Measurements from ENCODE around the gene FAM234A. TPM values are rescaled to one million over a fixed set of nuclear protein-coding genes. Genes with fewer than 3 reads are reported as not detected.

Gene FAM234A
- total RNA-seq, 1 donor from 2014 or later = 50.8 TPM

DNA sequence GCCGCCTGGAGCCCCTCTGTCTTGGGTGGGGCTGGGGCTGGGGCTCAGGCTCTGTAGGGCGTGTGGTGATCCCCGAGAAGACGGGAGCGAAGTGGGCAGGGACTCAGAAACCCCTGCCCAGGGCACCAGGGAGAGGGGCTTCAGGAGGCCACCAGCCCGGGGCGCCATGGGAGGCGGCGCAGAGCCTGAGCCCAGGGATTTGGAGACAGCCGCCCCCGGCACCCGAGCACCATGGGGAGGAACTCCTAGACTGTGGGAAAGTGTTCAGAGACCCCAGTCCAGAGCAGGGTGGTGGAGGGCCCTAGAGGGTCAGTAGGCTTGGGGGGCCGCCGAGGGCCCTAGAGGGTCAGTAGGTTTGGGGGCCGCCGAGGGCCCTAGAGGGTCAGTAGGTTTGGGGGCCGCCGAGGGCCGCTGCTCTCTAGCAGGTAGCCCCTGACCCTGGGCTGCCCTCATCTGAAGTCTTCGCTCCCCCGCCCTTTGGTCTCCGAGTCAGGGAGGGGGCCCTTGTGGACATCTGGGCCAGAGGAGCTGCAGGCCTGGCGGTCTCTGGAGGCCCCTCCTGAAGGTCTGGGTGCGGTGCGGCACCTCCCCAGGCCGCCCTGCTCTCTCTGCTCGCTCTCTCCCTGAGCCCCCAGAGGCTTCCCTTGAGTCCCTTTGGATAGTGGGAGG is 46.5 kb downstream of the FAM234A start:
- no peak for DNase-seq (ENCODE audit: low spot score)

- DNase-seq (ENCODE audit: low spot score) = no peak
Measured at GRCh38 chr16:281660-282255, 47.1 kb downstream of the FAM234A start.

DNA sequence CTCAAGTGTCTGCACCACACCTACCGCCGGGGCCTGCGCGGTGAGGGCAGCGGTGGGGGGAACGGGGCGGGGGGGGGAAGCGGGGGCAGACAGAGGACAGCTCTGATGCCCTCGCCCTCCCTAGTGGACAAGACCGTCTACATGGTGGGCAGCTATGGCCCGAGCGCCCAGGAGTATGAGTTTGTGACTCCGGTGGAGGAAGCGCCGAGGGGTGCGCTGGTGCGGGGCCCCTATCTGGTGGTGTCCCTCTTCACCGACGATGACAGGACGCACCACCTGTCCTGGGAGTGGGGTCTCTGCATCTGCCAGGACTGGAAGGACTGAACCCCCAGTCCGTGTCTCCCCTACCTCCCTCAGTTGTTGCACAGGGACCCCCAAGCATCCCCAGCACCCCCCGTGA is 47.9 kb downstream of the FAM234A start:
- DNase-seq (ENCODE audit: low spot score) = no peak

DNA sequence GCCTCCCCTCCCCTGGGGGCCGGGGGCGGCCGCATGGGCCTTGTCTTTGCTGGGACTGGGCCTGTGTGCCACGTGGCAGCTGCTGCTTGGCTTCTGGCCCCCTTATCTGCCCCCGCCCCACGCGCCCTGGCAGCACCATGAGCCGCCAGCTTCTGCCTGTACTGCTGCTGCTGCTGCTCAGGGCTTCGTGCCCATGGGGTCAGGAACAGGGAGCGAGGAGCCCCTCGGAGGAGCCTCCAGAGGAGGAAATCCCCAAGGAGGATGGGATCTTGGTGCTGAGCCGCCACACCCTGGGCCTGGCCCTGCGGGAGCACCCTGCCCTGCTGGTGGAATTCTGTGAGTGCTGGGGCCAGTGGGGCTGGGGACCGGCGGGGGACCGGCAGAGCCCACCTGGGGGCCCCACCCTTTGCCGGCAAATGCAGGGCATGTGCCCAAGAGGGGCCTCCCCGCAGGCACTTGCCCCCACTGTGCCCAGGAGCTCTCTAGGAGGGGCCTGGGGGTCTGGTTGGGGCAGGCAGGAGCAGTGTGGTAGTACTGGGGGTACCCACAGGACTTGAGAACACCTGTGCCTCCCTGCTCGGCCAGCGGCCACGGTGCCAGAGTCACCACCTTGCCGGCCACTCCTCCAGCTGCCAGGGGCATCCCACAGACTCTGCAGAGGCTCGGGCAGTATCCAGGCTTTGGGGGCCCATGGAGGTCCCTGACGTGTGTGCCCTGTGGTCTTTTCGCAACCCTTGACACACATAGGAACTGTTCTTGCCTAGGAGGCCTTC is 48.6 kb downstream of the FAM234A start, which contains the start of gene PDIA2:
Gene PDIA2, plus strand, starts transcription at position 132 of the 773 bp plus-strand sequence. Its CDS starts 6 bp downstream, at position 138.
- peak; percentile 57 for DNase-seq (ENCODE audit: low spot score)

- DNase-seq (ENCODE audit: low spot score) = no peak
Measured at GRCh38 chr16:284204-285120, 49.8 kb downstream of the FAM234A start.

GRCh38 chr16:285146-286055 is 50.8 kb downstream of the FAM234A start:
- no peak for DNase-seq (ENCODE audit: low spot score)

GRCh38 chr16:286491-287297 is 52.1 kb downstream of the FAM234A start:
- DNase-seq (ENCODE audit: low spot score) = no peak

DNA sequence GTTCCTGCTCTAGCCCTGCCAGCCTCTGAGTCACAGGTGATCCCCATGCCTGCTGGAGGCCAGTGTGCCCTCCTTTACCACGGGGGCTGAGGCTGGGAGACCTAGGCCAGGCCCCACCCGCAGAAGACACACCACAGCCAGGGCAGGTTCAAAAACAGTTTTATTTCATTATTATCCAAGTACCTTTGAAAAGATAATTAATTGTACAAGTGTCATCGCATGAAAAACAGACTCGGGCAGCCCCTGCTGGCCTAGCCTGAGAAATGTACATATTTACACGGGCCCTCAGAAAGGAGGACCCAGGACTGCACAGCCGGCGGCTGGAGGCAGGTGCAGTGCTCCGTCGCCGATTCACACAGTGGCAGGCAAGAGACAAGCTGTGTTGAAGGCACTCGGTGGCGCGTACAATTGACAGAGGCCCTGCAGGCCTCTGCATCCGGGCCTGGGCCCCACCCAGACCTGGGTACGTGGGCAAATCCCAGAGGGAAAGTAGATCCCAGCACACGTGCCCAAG is 52.7 kb downstream of the FAM234A start:
- DNase-seq (ENCODE audit: low spot score) = no peak

DNA sequence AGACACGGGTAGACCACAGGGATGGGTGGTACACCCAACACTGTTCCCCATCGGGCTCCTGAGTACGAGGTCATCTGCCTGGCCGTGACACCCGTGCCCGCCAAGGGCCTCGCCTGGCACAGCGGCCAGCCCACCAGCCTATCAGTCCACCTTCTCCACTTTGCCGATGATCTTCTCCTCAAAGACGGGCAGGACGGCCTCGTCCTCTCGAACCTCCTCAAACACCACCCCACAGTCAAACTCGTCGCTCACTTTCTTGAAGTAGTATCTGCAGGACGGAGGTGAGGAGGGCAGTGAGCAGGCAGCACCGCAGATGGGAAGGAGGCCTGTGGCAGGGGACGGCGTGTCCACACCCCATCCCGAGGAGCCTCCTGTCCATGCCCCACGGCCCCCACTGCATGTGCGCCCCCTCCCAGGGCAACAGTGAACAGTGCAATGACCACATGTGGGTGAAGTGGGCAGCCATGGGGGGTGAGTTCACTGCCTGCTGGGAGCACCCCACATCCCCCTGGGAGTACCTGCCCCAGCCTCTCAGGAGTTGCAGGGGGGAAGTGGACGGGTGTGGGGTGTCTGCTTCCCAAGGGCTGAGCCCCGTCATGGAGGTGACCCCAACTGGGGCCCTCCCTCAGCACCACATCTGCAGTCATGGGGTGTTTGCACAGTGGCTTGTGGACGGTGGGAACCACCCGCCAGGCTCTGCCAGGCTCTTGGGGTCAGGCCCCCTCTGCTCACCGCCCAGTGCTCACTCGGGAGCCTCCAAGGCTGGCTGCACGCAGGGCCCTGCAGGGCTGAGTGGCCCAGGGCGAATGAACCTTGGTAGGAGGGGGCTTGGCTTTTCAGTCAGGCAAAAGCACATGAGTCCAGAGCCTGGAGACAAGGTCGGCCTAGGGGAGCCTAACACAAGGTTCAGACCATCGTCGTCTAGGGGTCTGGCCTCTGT is 53.6 kb downstream of the FAM234A start:
- no peak for DNase-seq (ENCODE audit: low spot score)

- DNase-seq (ENCODE audit: low spot score) = no peak
Measured at GRCh38 chr16:289395-289997, 54.9 kb downstream of the FAM234A start.

DNA sequence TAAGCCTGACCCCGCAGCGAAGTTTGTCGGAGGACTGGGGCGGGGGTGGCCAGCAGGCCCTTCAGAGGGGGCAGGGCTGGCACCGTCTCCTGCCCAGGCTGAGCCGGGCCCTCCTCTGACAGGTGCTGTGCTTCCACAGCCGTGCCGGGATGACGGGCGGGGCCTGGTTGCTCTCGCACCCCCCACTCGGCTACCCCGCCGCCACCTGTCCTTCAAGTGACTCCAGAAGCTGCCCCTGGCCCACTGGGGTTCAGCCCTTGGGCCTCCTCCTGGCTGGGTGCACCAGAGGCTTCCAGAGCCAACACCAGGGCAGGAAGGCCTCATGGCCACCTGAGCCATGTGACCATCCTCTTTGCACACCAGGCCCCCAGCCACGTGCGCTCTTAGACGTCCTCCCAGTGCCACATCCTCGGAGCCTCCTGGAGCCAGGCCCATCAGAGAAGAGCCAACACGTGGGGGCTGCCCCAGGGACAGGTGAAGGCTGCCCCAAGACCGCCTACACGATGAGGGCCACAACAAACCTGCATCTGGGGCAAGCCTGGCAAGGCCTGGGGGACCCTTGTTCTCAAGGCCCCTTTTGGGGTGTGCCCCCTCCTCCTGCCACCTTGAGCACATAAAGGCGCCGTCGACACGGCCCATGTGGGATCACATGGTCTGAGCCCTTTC is 55.5 kb downstream of the FAM234A start:
- DNase-seq (ENCODE audit: low spot score) = no peak

GRCh38 chr16:290681-291405 is 56.2 kb downstream of the FAM234A start:
- no peak for DNase-seq (ENCODE audit: low spot score)

DNA sequence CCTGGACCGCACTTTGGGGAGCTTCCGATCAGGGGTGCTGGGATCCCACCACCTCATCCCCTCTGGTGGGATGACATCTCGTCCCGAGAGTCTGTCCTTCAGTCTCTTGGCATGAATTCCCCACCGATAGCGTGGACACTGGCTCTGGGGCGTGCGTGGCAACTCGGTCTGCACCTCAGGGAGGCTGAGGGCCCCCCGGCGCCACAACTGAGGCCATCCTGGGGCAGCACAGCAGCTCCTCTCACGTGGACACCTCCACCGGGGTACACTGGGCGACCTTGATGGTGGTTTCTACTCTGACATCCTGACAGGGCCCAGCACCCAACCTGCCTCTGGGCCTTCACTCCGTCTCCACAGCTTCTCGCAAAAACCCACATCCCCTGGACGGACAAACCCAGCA is 56.9 kb downstream of the FAM234A start:
- DNase-seq (ENCODE audit: low spot score) = no peak

DNA sequence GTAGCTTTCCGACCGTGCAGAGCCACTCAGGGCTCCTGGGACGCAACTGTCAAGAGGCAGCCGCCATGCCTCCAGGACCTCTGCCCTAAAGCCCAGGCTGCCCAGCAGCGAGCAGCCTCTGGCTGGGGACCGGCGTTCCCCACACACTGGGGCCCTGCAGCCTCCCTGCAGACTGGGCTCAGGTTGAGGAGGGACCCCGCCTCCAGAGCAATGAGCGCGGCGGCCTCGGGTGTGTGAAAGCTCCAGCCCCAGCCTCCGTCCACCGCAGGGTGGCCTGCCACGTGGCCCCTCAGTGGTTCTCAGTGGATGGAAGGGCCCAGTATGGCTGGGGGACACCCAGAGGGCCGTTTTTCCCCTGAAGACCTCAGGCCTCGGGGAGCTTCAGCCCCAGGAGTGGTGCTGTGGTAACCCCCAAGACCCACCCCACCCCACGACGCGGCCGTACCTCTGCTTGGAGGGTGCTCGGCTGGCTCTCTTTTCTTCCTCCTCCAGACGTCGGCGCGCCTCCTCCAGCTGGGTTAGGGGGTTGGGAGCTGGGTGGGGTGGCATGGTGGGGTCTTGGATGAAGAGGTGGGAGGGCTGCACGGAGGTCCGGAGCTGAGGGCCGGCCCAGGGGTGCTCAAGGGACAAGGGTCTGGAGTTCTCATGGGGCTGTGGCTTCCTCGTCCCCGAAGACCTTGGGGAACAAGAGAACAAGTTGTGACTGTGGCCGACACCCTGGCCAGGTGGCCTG is 58.6 kb downstream of the FAM234A start:
- DNase-seq (ENCODE audit: low spot score) = no peak

DNA sequence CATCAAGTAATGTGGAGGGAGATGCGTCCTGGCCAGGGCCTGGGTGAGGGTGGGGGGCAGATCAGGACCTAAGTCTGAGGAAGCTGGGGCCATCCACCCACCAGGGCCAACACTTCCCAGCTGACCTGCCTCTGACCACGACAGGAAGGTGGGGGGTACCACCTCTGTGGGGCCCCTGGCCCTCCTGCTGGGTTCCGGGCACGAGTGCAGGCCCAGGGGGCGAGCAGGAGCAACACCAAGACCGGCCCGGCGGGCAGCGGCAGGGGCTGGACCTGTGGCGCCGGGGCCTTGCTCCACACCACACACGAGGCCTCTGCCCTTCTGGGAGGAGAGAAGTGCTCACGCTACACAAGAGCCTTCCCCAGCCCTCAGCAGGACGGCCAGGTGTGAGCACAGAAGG is 61.7 kb downstream of the FAM234A start:
- DNase-seq (ENCODE audit: low spot score) = no peak

Data from umbilical cord (tissue), 2 donors.